ENCODE measurements around the gene SP4. TPM values are rescaled to one million over a fixed set of nuclear protein-coding genes. Genes with fewer than 3 reads are reported as not detected.

SP4 gene
- total RNA-seq, 6 experiments from 2014 or later, result 1.2 to 3.2 (median 2.3) TPM

DNA sequence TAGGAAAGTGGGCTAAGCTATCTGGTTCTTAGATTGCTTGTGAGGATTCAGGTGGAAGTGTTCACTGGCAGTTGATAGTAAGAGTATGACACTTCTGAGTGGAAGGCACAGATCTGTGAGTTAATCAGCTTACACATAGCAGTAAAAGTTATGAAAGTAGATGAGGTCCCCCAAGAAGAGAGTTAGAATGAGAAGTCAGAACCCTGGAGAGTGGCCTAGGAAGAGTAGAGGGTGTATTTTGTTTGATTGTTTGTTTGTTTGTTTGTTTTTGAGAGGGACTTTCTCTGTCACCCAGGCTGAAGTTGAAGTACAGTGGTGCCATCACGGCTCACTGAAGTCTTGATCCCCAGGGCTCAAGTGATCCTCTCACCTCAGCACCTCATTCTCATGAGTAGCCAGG lies 44.1 kb downstream of the SP4 start:
- no peaks in the 10 kb centered on the region for H3K4me1 ChIP-seq
- WGBS (ENCODE audit: insufficient coverage, low coverage, low lambda C conversion rate, missing lambda C conversion rate), result 100% methylated on average over 1 of the region's 1 CpG
- ATAC-seq (no peak), DNase-seq (no peak)
- H3K36me3 ChIP-seq, result no peaks in the 10 kb centered on the region
- TF ChIP-seq, protein P1, sequence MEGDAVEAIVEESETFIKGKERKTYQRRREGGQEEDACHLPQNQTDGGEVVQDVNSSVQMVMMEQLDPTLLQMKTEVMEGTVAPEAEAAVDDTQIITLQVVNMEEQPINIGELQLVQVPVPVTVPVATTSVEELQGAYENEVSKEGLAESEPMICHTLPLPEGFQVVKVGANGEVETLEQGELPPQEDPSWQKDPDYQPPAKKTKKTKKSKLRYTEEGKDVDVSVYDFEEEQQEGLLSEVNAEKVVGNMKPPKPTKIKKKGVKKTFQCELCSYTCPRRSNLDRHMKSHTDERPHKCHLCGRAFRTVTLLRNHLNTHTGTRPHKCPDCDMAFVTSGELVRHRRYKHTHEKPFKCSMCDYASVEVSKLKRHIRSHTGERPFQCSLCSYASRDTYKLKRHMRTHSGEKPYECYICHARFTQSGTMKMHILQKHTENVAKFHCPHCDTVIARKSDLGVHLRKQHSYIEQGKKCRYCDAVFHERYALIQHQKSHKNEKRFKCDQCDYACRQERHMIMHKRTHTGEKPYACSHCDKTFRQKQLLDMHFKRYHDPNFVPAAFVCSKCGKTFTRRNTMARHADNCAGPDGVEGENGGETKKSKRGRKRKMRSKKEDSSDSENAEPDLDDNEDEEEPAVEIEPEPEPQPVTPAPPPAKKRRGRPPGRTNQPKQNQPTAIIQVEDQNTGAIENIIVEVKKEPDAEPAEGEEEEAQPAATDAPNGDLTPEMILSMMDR (IDR thresholded peaks at IDR 0.05), result no peak
- TF ChIP-seq POLR2A (IDR thresholded peaks at IDR 0.05), result no peak
- H3K9me3 ChIP-seq, result no peaks in the 10 kb centered on the region
- H3K27ac ChIP-seq, result no peak overlapping the region
- intact Hi-C loops (cut with DNase I), result no loop called here
- H3K27me3 ChIP-seq, result no peaks in the 10 kb centered on the region
- H3K4me3 ChIP-seq, result no peak overlapping the region

DNA sequence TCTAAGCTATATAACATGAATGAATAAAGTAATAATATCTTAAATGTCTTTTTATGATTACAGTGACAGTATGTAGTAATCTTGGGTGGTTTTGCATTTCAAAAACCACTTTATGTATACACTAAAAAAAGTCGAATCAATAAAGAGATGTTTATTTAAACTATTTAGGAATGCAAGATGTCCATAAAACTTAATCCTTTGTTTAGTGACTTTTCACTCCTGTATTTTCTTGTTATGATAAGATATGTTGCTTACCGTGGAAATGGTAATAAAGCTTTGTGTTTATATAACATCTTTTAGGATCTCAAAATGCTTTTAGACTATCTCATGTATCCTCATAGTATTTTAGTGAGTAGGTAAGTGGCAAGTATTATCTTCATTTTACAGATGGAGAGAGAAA lies 48.5 kb downstream of the SP4 start:
- Histone ChIP-seq H3K36me3 (no peaks in the 10 kb centered on the region), H3K4me3 (no peak overlapping the region), H3K9me3 (no peaks in the 10 kb centered on the region), H3K27me3 (no peaks in the 10 kb centered on the region), H3K4me1 (no peaks in the 10 kb centered on the region), H3K27ac (no peak overlapping the region)
- ATAC-seq (no peak), DNase-seq (no peak)
- TF ChIP-seq, protein P1 (IDR thresholded peaks at IDR 0.05), result no peak
- WGBS (ENCODE audit: insufficient coverage, low coverage, low lambda C conversion rate, missing lambda C conversion rate), result 78% methylated on average over 2 of the region's 2 CpGs
- intact Hi-C loops (cut with DNase I), result no loop called here

DNA sequence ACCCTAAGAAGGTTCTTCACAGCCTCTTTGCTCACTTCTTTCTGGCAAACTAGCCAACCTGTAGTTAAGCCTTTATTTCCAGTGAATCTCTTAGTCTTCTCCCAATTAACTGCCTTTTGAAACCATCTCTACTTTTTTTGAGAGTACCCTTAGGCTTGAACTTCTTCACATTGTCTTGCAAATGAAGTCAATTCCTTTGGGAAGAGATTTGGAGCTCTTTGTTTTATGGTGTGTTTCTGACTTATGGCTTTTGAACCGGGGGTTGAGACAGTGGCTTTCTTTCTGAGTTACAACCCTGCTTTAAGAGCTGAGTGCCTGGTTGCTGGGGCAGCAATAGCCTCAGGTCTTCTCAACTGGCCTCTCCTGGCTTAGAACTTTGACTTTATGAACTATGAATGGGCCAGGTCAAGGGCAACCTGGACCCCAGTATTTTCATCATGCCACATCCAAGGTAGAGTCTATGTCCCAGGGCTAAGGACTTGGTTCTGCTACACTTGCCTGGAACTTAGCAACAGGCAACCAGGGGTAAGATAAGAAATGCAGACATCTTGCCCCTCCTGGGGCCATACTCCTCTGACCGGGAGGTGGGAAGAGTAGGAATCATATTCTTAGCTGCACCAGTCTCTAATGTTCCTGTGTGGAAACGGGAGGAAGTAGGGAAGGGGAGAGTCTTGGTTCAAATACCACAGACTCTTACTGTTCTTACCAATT lies 53.0 kb downstream of the SP4 start:
- no peaks in the 10 kb centered on the region for H3K4me1 ChIP-seq
- H3K9me3 ChIP-seq, result no peaks in the 10 kb centered on the region
- no peaks in the 10 kb centered on the region for H3K27me3 ChIP-seq
- TF ChIP-seq, protein P1 (IDR thresholded peaks at IDR 0.05), result no peak
- no peak for TF ChIP-seq POLR2A (IDR thresholded peaks at IDR 0.05)
- H3K4me3 ChIP-seq, result no peak overlapping the region
- ATAC-seq, result no peak
- no peak for DNase-seq
- no peak overlapping the region for H3K27ac ChIP-seq
- 95% methylated on average over 3 of the region's 3 CpGs for WGBS (ENCODE audit: insufficient coverage, low coverage, low lambda C conversion rate, missing lambda C conversion rate)
- no peaks in the 10 kb centered on the region for H3K36me3 ChIP-seq
- intact Hi-C loops (cut with DNase I), result no loop called here

DNA sequence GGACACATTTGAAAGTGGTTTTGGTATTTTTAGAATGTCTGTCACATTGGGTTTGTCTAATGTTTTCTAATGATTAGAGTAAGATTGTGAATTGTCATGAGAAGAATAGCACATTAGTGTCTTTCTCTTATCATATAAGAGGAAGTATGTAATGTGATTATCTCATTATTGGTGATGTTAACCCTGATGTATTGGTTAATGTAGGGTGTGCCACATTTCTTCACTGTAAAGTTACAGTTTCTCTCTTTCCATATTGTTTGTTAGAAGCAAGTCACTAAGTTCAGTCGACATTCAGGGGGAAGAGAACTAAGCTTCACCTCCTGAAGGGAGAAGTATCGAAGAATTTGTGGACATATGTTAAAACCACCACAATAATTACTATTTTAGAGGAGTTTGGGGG lies 58.6 kb downstream of the SP4 start:
- intact Hi-C loops (cut with DNase I), result no loop called here
- Histone ChIP-seq H3K36me3 (no peaks in the 10 kb centered on the region), H3K27ac (no peak overlapping the region), H3K9me3 (no peaks in the 10 kb centered on the region), H3K4me1 (no peaks in the 10 kb centered on the region), H3K4me3 (no peak overlapping the region), H3K27me3 (no peaks in the 10 kb centered on the region)
- no peak for TF ChIP-seq POLR2A (IDR thresholded peaks at IDR 0.05)
- TF ChIP-seq, protein P1 (IDR thresholded peaks at IDR 0.05), result no peak
- ATAC-seq, result no peak
- no peak for DNase-seq
- 93% methylated on average over 2 of the region's 2 CpGs for WGBS (ENCODE audit: insufficient coverage, low coverage, low lambda C conversion rate, missing lambda C conversion rate)

DNA sequence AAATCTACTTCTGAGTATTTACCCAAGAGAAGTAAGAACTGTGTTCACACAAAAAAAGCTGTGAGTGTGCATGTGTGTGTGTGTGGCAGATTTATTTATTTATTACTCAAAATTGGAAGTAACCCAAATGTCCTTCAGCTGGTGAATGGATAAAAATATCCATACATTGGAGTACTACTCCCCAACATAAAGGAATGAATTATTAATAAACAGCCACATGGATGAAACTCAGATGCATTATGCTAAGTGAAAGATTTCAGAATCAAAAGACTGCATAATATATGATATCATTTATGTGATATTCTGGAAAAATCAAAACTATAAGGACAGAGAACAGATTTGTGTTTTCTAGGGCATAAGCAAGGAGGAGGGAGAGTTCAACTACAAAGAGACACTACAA lies 67.8 kb downstream of the SP4 start:
- Histone ChIP-seq H3K27ac (no peak overlapping the region), H3K36me3 (no peaks in the 10 kb centered on the region), H3K4me1 (no peaks in the 10 kb centered on the region), H3K27me3 (no peaks in the 10 kb centered on the region), H3K4me3 (no peak overlapping the region), H3K9me3 (peaks cover 0 to 5% (median 0%) of the 10 kb centered on the region in 4 donors)
- ATAC-seq, result no peak
- no peak for DNase-seq
- TF ChIP-seq, protein P1 (IDR thresholded peaks at IDR 0.05), result no peak
- TF ChIP-seq POLR2A (IDR thresholded peaks at IDR 0.05), result no peak
- intact Hi-C loops (cut with DNase I), result no loop called here

All from right lobe of liver (tissue), 6 donors.